OCI-LY1 (cell line): ENCODE data around the gene WDR26.

Experiments used
- H2AFZ ChIP-seq: fragments of 200-600 bp; sonication (generic), shearing (Covaris generic); 2 replicates; pipeline ENCODE4 v1.6.0; 2014; ENCODE audit warnings: antibody characterized with exemption, mild to moderate bottlenecking, low read length
- H3F3A ChIP-seq: fragments of 200-600 bp; sonication (generic), shearing (Covaris generic); 2 replicates; pipeline ENCODE4 v1.6.0; 2014; ENCODE audit warnings: mild to moderate bottlenecking, antibody characterized with exemption, low read length, moderate library complexity; ENCODE audit not compliant: insufficient read depth
- H3K27ac ChIP-seq: fragments of 200-600 bp; sonication (generic); 2 replicates; pipeline ENCODE4 v1.5.1; 2014; ENCODE audit warnings: low read length, mixed run types, mild to moderate bottlenecking, low read depth; ENCODE audit not compliant: poor library complexity, severe bottlenecking
- H3K27me3 ChIP-seq: fragments of 200-600 bp; sonication (generic); 2 replicates; pipeline ENCODE4 v1.6.0; 2014; ENCODE audit warnings: antibody characterized with exemption, mild to moderate bottlenecking, low read length, moderate library complexity; ENCODE audit not compliant: insufficient read depth
- H3K36me3 ChIP-seq: fragments of 200-600 bp; sonication (generic); 2 replicates; pipeline ENCODE4 v1.6.1; 2014; ENCODE audit warnings: mild to moderate bottlenecking, antibody characterized with exemption, low read length, moderate library complexity, mixed read lengths; ENCODE audit not compliant: insufficient read depth
- H3K4me1 ChIP-seq: fragments of 200-600 bp; sonication (generic); 2 replicates; pipeline ENCODE4 v1.5.1; 2014; ENCODE audit warnings: mild to moderate bottlenecking, low read length, moderate library complexity; ENCODE audit not compliant: insufficient read depth, severe bottlenecking
- H3K4me2 ChIP-seq: fragments of 200-600 bp; sonication (generic), shearing (Covaris generic); 2 replicates; pipeline ENCODE4 v1.6.1; 2014; ENCODE audit warnings: low read length
- H3K4me3 ChIP-seq: fragments of 200-600 bp; sonication (generic); 2 replicates; pipeline ENCODE4 v1.5.1; 2014; ENCODE audit warnings: low read length, low read depth, mild to moderate bottlenecking, mixed read lengths; ENCODE audit not compliant: poor library complexity, severe bottlenecking
- H3K79me2 ChIP-seq: fragments of 200-600 bp; shearing (Covaris generic); 2 replicates; pipeline ENCODE4 v1.6.1; 2016; ENCODE audit warnings: mixed run types, low read length, mixed read lengths; ENCODE audit not compliant: insufficient read depth
- H3K9ac ChIP-seq: fragments of 200-600 bp; sonication (generic), shearing (Covaris generic); 2 replicates; pipeline ENCODE4 v1.6.1; 2014; ENCODE audit warnings: mild to moderate bottlenecking, low read length, mixed read lengths
- H3K9me2 ChIP-seq: fragments of 200-600 bp; sonication (generic), shearing (Covaris generic); 2 replicates; pipeline ENCODE4 v1.6.1; 2014; ENCODE audit warnings: low read depth, mild to moderate bottlenecking, low read length, mixed read lengths
- H3K9me3 ChIP-seq: fragments of 200-600 bp; shearing (Covaris generic); 2 replicates; pipeline ENCODE4 v1.6.1; 2014; ENCODE audit warnings: low read length, mixed read lengths
- H4K20me1 ChIP-seq: fragments of 200-600 bp; sonication (generic), shearing (Covaris generic); 2 replicates; pipeline ENCODE4 v1.6.0; 2016; ENCODE audit warnings: mild to moderate bottlenecking, low read length; ENCODE audit not compliant: insufficient read depth
- CTCF ChIP-seq: fragments of 200-600 bp; sonication (generic), shearing (Covaris generic); IDR thresholded peaks from 2 replicates; pipeline ENCODE4 v1.5.1; 2017; ENCODE audit warnings: mild to moderate bottlenecking, antibody characterized with exemption, low read length, moderate library complexity, mixed read lengths
- EZH2 ChIP-seq: fragments of 200-600 bp; sonication (generic), shearing (Covaris generic); IDR thresholded peaks from 2 replicates; pipeline ENCODE4 v1.8.0; 2017; ENCODE audit warnings: borderline replicate concordance, mixed run types, mild to moderate bottlenecking, antibody characterized with exemption, low read length, moderate library complexity, mixed read lengths

WDR26 gene

DNA sequence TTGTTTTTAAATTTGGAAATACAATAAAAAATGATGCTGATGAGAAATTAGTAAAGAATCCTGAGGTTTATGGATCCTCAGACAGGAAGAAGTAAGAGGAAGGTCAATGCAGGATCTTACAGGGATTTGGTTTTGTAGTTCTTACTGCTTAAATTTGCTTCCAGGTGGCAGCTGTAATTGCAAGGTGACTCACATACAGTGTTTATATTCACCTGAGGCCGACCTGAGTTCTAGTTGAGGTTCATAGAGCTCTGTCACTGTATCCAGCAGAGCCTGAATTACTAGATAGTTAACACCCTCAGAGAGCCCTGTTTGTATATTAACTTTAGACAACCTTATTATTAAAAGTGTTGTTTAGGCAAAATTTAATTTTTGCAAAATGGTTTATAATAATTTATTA, 1.4 kb upstream of the WDR26 start:
- no peaks in the 10 kb centered on the region for H3K9me2 ChIP-seq
- no peaks in the 10 kb centered on the region for H3K27me3 ChIP-seq
- H3K27ac ChIP-seq: no peak overlapping the region
- H3K4me1 ChIP-seq: peaks cover 42% of the 10 kb centered on the region
- H3K9me3 ChIP-seq: no peaks in the 10 kb centered on the region
- H2AFZ ChIP-seq: no peak overlapping the region
- peaks cover 36% of the 10 kb centered on the region for H3K79me2 ChIP-seq
- H3K9ac ChIP-seq: peak overlapping the region; percentile 76
- TF ChIP-seq EZH2 (no peak), CTCF (no peak)
- H4K20me1 ChIP-seq: no peaks in the 10 kb centered on the region
- H3K4me2 ChIP-seq: peak overlapping the region; percentile 77
- peaks cover 8% of the 10 kb centered on the region; the same call in 1 of the 2 replicates for H3K36me3 ChIP-seq
- H3K4me3 ChIP-seq: peak overlapping the region; percentile 78
- no peaks in the 10 kb centered on the region for H3F3A ChIP-seq

- TF ChIP-seq CTCF (no peak), EZH2 (no peak)
- Histone ChIP-seq H3K9me3 (no peaks in the 10 kb centered on the region), H2AFZ (0 out of 2 replicates have a peak overlapping the region, but pooled peaks have one; percentile 1), H3K27ac (peak overlapping the region; percentile 12), H3K4me2 (peak overlapping the region; percentile 77), H4K20me1 (no peaks in the 10 kb centered on the region), H3K9me2 (no peaks in the 10 kb centered on the region), H3K27me3 (no peaks in the 10 kb centered on the region), H3F3A (no peaks in the 10 kb centered on the region), H3K4me3 (peak overlapping the region; percentile 78), H3K9ac (peak overlapping the region; percentile 76), H3K36me3 (peaks cover 12% of the 10 kb centered on the region; the same call in 1 of the 2 replicates), H3K79me2 (peaks cover 36% of the 10 kb centered on the region), H3K4me1 (peaks cover 48% of the 10 kb centered on the region)
Measured at GRCh38 chr1:224435318-224435763, 744 bp upstream of the WDR26 start.

- no peaks in the 10 kb centered on the region for H3K9me3 ChIP-seq
- H3K9ac ChIP-seq: peak overlapping the region; percentile 80
- peak overlapping the region; percentile 78 for H3K4me3 ChIP-seq
- H4K20me1 ChIP-seq: no peaks in the 10 kb centered on the region
- no peaks in the 10 kb centered on the region for H3K9me2 ChIP-seq
- peaks cover 22% of the 10 kb centered on the region; the same call in 1 of the 2 replicates for H3K36me3 ChIP-seq
- no peaks in the 10 kb centered on the region for H3K27me3 ChIP-seq
- no peak overlapping the region for H3K27ac ChIP-seq
- peak overlapping the region; percentile 93 for H3K4me2 ChIP-seq
- H3K79me2 ChIP-seq: peaks cover 49% of the 10 kb centered on the region
- TF ChIP-seq CTCF (no peak), EZH2 (no peak)
- peaks cover 50% of the 10 kb centered on the region for H3K4me1 ChIP-seq
- no peak overlapping the region for H2AFZ ChIP-seq
- no peaks in the 10 kb centered on the region for H3F3A ChIP-seq
Measured at GRCh38 chr1:224433701-224434672, 610 bp downstream of the WDR26 start.
